ENCODE results near the gene USP54. TPM values are rescaled to one million over a fixed set of nuclear protein-coding genes. Genes with fewer than 3 reads are reported as not detected.

The USP54 gene
- total RNA-seq, 1 experiment from 2014 or later = 37.9 TPM

- H3K4me2 ChIP-seq (ENCODE audit: insufficient read depth, insufficient read length, low read length) = no peak overlapping the region
- H3K79me1 ChIP-seq (ENCODE audit: insufficient read depth, low read depth, low read length, poor library complexity, severe bottlenecking) = no peaks in the 10 kb centered on the region
- H2AFZ ChIP-seq (ENCODE audit: low read length) = no peak overlapping the region
- no peak overlapping the region for H4K8ac ChIP-seq (replicated peaks; ENCODE audit: insufficient read length, low read depth, low read length)
- H3K79me2 ChIP-seq (ENCODE audit: insufficient read depth, low read length) = no peaks in the 10 kb centered on the region
- no peak overlapping the region for H2BK120ac ChIP-seq (ENCODE audit: low read depth, low read length, poor library complexity, severe bottlenecking)
- no peaks in the 10 kb centered on the region for H3K23me2 ChIP-seq (ENCODE audit: insufficient read length, low read depth, low read length, poor library complexity, severe bottlenecking)
- H3K18ac ChIP-seq (ENCODE audit: insufficient read length, low read depth, low read length) = no peak overlapping the region
- TF ChIP-seq, protein P1, sequence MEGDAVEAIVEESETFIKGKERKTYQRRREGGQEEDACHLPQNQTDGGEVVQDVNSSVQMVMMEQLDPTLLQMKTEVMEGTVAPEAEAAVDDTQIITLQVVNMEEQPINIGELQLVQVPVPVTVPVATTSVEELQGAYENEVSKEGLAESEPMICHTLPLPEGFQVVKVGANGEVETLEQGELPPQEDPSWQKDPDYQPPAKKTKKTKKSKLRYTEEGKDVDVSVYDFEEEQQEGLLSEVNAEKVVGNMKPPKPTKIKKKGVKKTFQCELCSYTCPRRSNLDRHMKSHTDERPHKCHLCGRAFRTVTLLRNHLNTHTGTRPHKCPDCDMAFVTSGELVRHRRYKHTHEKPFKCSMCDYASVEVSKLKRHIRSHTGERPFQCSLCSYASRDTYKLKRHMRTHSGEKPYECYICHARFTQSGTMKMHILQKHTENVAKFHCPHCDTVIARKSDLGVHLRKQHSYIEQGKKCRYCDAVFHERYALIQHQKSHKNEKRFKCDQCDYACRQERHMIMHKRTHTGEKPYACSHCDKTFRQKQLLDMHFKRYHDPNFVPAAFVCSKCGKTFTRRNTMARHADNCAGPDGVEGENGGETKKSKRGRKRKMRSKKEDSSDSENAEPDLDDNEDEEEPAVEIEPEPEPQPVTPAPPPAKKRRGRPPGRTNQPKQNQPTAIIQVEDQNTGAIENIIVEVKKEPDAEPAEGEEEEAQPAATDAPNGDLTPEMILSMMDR (conservative IDR thresholded peaks at IDR 0.05) = no peak
- H3K14ac ChIP-seq (ENCODE audit: insufficient read depth, low read length) = no peak overlapping the region
- peaks cover 8 to 14% (median 10%) of the 10 kb centered on the region in 3 experiments; a peak in 6 of 7 replicates for H3K36me3 Mint-ChIP-seq (ENCODE audit: insufficient read depth in 1 of 3, low read depth in 3 of 3)
- H2AK5ac ChIP-seq (ENCODE audit: insufficient read length, low read length) = no peak overlapping the region
- no peaks in the 10 kb centered on the region for H3K9me3 Mint-ChIP-seq
- no peaks in the 10 kb centered on the region for H4K20me1 ChIP-seq (ENCODE audit: control insufficient read depth, insufficient read depth, insufficient read length)
- H2BK20ac ChIP-seq (ENCODE audit: low read depth, low read length, poor library complexity, severe bottlenecking) = no peak overlapping the region
- H4K91ac ChIP-seq (ENCODE audit: insufficient read length, low read depth, low read length) = no peak overlapping the region
- H2BK5ac ChIP-seq (ENCODE audit: insufficient read length, low read length) = no peak overlapping the region
- H3K27ac Mint-ChIP-seq = peak overlapping the region in 1 of 3 experiments; percentile 35; a peak in 1 of 7 replicates
- no peak overlapping the region for H3K56ac ChIP-seq (ENCODE audit: insufficient read length, low read depth, low read length)
- no peak overlapping the region for H3K23ac ChIP-seq (ENCODE audit: insufficient read length, low read depth, low read length)
- DNase-seq = no peak
- H3K4me3 Mint-ChIP-seq = no peak overlapping the region
- no peak overlapping the region for H3K27ac ChIP-seq (ENCODE audit: insufficient read length, low read depth, low read length)
- no peak overlapping the region for H3K4ac ChIP-seq (ENCODE audit: low read depth, low read length)
- no peak overlapping the region for H3T11ph ChIP-seq (ENCODE audit: low read length)
- no peaks in the 10 kb centered on the region for H3K9me3 ChIP-seq (ENCODE audit: control insufficient read depth, low read depth, low read length)
- no peaks in the 10 kb centered on the region for H3K27me3 ChIP-seq (ENCODE audit: insufficient read depth, low read length)
- H2BK15ac ChIP-seq (ENCODE audit: low read depth, low read length) = no peak overlapping the region
- H3K9ac ChIP-seq (ENCODE audit: extremely low read depth, insufficient read length, low read length) = no peak overlapping the region
- no peaks in the 10 kb centered on the region; the same call in 1 of the 2 replicates for H3K4me1 ChIP-seq (ENCODE audit: insufficient read depth, low read length)
- H3K27me3 Mint-ChIP-seq (ENCODE audit: low read depth) = no peaks in the 10 kb centered on the region
- no peak overlapping the region for H2BK12ac ChIP-seq (ENCODE audit: insufficient read length, low read depth, low read length)
- peaks cover 21% of the 10 kb centered on the region in 2 experiments for H3K4me1 Mint-ChIP-seq
- no peak overlapping the region for H4K5ac ChIP-seq (ENCODE audit: insufficient read length, low read depth, low read length)
- no CpG with 5 or more reads among the region's 5 CpGs for WGBS (ENCODE audit: extremely low coverage, insufficient read length, low lambda C conversion rate)
These were observed 81.4 kb downstream of the USP54 start for GRCh38 chr10:73509695-73510094.

Measured in H9 (cell line).